Body of pancreas (tissue), 4 donors: Measurements from ENCODE around the gene SALL3. TPM values are rescaled to one million over a fixed set of nuclear protein-coding genes. Genes with fewer than 3 reads are reported as not detected.

Experiments
- ATAC-seq: fragments of 150-250 bp; one replicate; pipeline ENCODE4 v1.9.1; 2016
- DNase-seq, 4 donors: peaks; one replicate each; pipeline ENCODE4 v3.0.0-alpha.2; 2019
- H3K27ac ChIP-seq, 4 donors: fragments of 200-600 bp; sonication (generic); 1 replicate in 3 of 4; 2 replicates in 1 of 4; pipeline versions ENCODE4 v1.5.1 to v1.6.1; 2016 to 2019; ENCODE audit warnings: mild to moderate bottlenecking in 1 of 4, mixed read lengths in 1 of 4, moderate library complexity in 1 of 4
- H3K27me3 ChIP-seq, 2 donors: fragments of 200-600 bp; sonication (generic); one replicate each; pipeline ENCODE4 v1.6.0; 2016; ENCODE audit warnings: mild to moderate bottlenecking in 1 of 2
- H3K36me3 ChIP-seq, 2 donors: fragments of 200-600 bp; sonication (generic); replicated peaks in 1 of 2; 2 replicates each; pipeline ENCODE4 v1.5.1; 2016; ENCODE audit warnings: low read depth in 2 of 2; ENCODE audit not compliant: insufficient read depth in 1 of 2
- H3K4me1 ChIP-seq: fragments of 200-600 bp; sonication (generic); one replicate; pipeline ENCODE4 v1.6.0; 2016
- H3K4me3 ChIP-seq, 2 donors: fragments of 200-600 bp; sonication (generic); 1 replicate in 1 of 2; 2 replicates in 1 of 2; pipeline ENCODE4 v1.5.1; 2016 to 2019
- H3K9me3 ChIP-seq, 3 donors: fragments of 200-600 bp; sonication (generic); 1 replicate in 2 of 3; 2 replicates in 1 of 3; pipeline ENCODE4 v1.5.1; 2016
- CTCF ChIP-seq, 7 experiments: fragments of 450-650 bp in 4 of 7; fragments of 200-600 bp in 3 of 7; sonication (generic) in 3 of 7; IDR thresholded peaks; one replicate each; pipeline ENCODE4 v1.5.1; 2016 to 2019; ENCODE audit warnings: antibody characterized with exemption in 7 of 7
- POLR2A ChIP-seq, 3 donors: fragments of 450-650 bp; IDR thresholded peaks; one replicate each; pipeline ENCODE4 v1.6.1; 2016; ENCODE audit warnings: antibody characterized with exemption in 3 of 3, mild to moderate bottlenecking in 2 of 3
- WGBS, 2 donors: methylation state at CpG; one replicate each; pipeline ENCODE4 v1.1.5; 2017; 5-methylcytosine and 5-hydroxymethylcytosine counted together
- intact Hi-C: fragments of 100-400 bp; cut with DNase I; formaldehyde crosslinking; loops from one replicate; pipeline ENCODE4 v1.15.1; 2023
- total RNA-seq, 2 donors: library from RNA; depleted of rRNA; stranded (reverse); fragments of >200 nt; gene quantifications; one replicate each; pipeline ENCODE4 v1.1.0, GENCODE V29; 2016

SALL3 gene
- total RNA-seq, 2 donors from 2014 or later: not detected

- 75 to 76% methylated on average over 16 to 17 of the region's 17 CpGs for WGBS, 2 donors
- no peak for TF ChIP-seq CTCF (IDR thresholded peaks at IDR 0.05)
- TF ChIP-seq POLR2A (IDR thresholded peaks at IDR 0.05): no peak
- ATAC-seq: no peak
- intact Hi-C loops: no loop called here
- Histone ChIP-seq H3K9me3 (no peaks in the 10 kb centered on the region), H3K36me3 (no peaks in the 10 kb centered on the region), H3K4me1 (no peaks in the 10 kb centered on the region), H3K4me3 (no peak overlapping the region), H3K27me3 (no peaks in the 10 kb centered on the region), H3K27ac (no peak overlapping the region)
- no peak for DNase-seq
Observed at GRCh38 chr18:79011300-79011870, 31.8 kb downstream of the SALL3 start.

- Histone ChIP-seq H3K36me3 (no peaks in the 10 kb centered on the region), H3K4me3 (no peak overlapping the region), H3K4me1 (no peaks in the 10 kb centered on the region), H3K9me3 (no peaks in the 10 kb centered on the region), H3K27me3 (no peaks in the 10 kb centered on the region), H3K27ac (no peak overlapping the region)
- ATAC-seq: no peak
- intact Hi-C loops: no loop called here
- 59 to 64% methylated on average over 10 of the region's 10 CpGs for WGBS, 2 donors
- DNase-seq: no peak
- TF ChIP-seq CTCF (IDR thresholded peaks at IDR 0.05): no peak
- TF ChIP-seq POLR2A (IDR thresholded peaks at IDR 0.05): no peak
Observed at GRCh38 chr18:79013869-79014268, 34.3 kb downstream of the SALL3 start.

- no peaks in the 10 kb centered on the region for H3K27me3 ChIP-seq
- H3K4me1 ChIP-seq: no peaks in the 10 kb centered on the region
- no peaks in the 10 kb centered on the region for H3K36me3 ChIP-seq
- no peak overlapping the region for H3K27ac ChIP-seq
- peaks cover 0 to 5% (median 0%) of the 10 kb centered on the region in 3 donors for H3K9me3 ChIP-seq
- WGBS, 2 donors: 61 to 83% methylated on average over 5 to 9 of the region's 12 CpGs
- intact Hi-C loops: no loop called here
- H3K4me3 ChIP-seq: no peak overlapping the region
- no peak for DNase-seq
- no peak for TF ChIP-seq POLR2A (IDR thresholded peaks at IDR 0.05)
- no peak for TF ChIP-seq CTCF (IDR thresholded peaks at IDR 0.05)
- no peak for ATAC-seq
Observed at GRCh38 chr18:79018911-79019310, 39.3 kb downstream of the SALL3 start.

GRCh38 chr18:79019881-79020280 is 40.3 kb downstream of the SALL3 start:
- intact Hi-C loops: no loop called here
- ATAC-seq: no peak
- no peak for TF ChIP-seq POLR2A (IDR thresholded peaks at IDR 0.05)
- TF ChIP-seq CTCF (IDR thresholded peaks at IDR 0.05): no peak
- 55 to 70% methylated on average over 7 of the region's 7 CpGs for WGBS, 2 donors
- no peaks in the 10 kb centered on the region for H3K4me1 ChIP-seq
- H3K4me3 ChIP-seq: no peak overlapping the region
- DNase-seq: no peak
- no peak overlapping the region for H3K27ac ChIP-seq
- H3K36me3 ChIP-seq: no peaks in the 10 kb centered on the region
- no peaks in the 10 kb centered on the region for H3K27me3 ChIP-seq
- peaks cover 0 to 5% (median 0%) of the 10 kb centered on the region in 3 donors for H3K9me3 ChIP-seq

- TF ChIP-seq CTCF (IDR thresholded peaks at IDR 0.05) (no peak), POLR2A (IDR thresholded peaks at IDR 0.05) (no peak)
- WGBS, 2 donors: 86 to 87% methylated on average over 12 to 23 of the region's 25 CpGs
Observed at GRCh38 chr18:79022603-79023002, 43.0 kb downstream of the SALL3 start.

More at GRCh38 chr18:79022603-79023002, 43.0 kb downstream of the SALL3 start:
- H3K9me3 ChIP-seq: peaks cover 0 to 5% (median 0%) of the 10 kb centered on the region in 3 donors
- H3K4me1 ChIP-seq: no peaks in the 10 kb centered on the region
- ATAC-seq: no peak
- no peaks in the 10 kb centered on the region for H3K36me3 ChIP-seq
- no peak overlapping the region for H3K4me3 ChIP-seq
- no peaks in the 10 kb centered on the region for H3K27me3 ChIP-seq
- no peak for DNase-seq
- intact Hi-C loops: no loop called here
- no peak overlapping the region for H3K27ac ChIP-seq
